HepG2 (cell line): ENCODE measurements around the gene PIKFYVE. TPM values are rescaled to one million over a fixed set of nuclear protein-coding genes. Genes with fewer than 3 reads are reported as not detected.
A peak's percentile ranks its signal among the peaks of the same experiment; 100 is the strongest.

ENCODE experiments used
- ARNT2 ChIP-seq: sonication (generic); formaldehyde crosslinking; IDR thresholded peaks from 2 replicates; pipeline ENCODE4 v1.8.0; 2022; ENCODE audit warnings: mild to moderate bottlenecking, low read depth, missing genetic modification reagents, moderate library complexity
- ATM ChIP-seq: fragments of 450-650 bp; IDR thresholded peaks from 2 replicates; pipeline ENCODE4 v1.7.1; 2017; ENCODE audit warnings: mild to moderate bottlenecking, borderline replicate concordance
- CBX5 ChIP-seq: sonication (generic); formaldehyde crosslinking; IDR thresholded peaks from 2 replicates; pipeline ENCODE4 v1.4.0; 2020; ENCODE audit warnings: missing genetic modification reagents, borderline replicate concordance
- FLYWCH1 ChIP-seq: sonication (generic); formaldehyde crosslinking; IDR thresholded peaks from 2 replicates; pipeline ENCODE4 v1.8.1; 2023; ENCODE audit warnings: mild to moderate bottlenecking, missing genetic modification reagents
- HMG20A ChIP-seq: IDR thresholded peaks from 2 replicates; pipeline ENCODE4 v1.6.1; 2016; ENCODE audit warnings: borderline replicate concordance
- HNF4A ChIP-seq: sonication (generic); formaldehyde crosslinking; IDR thresholded peaks from 2 replicates; pipeline ENCODE4 v1.4.0; 2020; ENCODE audit warnings: missing genetic modification reagents
- ISL2 ChIP-seq: sonication (generic); formaldehyde crosslinking; IDR thresholded peaks from 2 replicates; pipeline ENCODE4 v1.5.0; 2020; ENCODE audit warnings: missing genetic modification reagents
- KLF12 ChIP-seq: sonication (generic); formaldehyde crosslinking; IDR thresholded peaks from 2 replicates; pipeline ENCODE4 v1.4.0; 2020; ENCODE audit warnings: missing genetic modification reagents, borderline replicate concordance
- RCOR2 ChIP-seq: IDR thresholded peaks from 2 replicates; pipeline ENCODE4 v1.6.1; 2016; ENCODE audit warnings: missing biosample characterization, missing genetic modification reagents
- SKI ChIP-seq: fragments of 450-650 bp; IDR thresholded peaks from one replicate; pipeline ENCODE4 v1.6.1; 2018; ENCODE audit warnings: mild to moderate bottlenecking; ENCODE audit not compliant: partially characterized antibody
- SP1 ChIP-seq, 2 experiments: fragments of 450-650 bp in 1 of 2; sonication (generic) in 1 of 2; formaldehyde crosslinking in 1 of 2; IDR thresholded peaks; 2 replicates each; pipeline versions ENCODE4 v1.4.0 to v1.6.1; 2016 to 2020; ENCODE audit warnings: missing genetic modification reagents in 1 of 2
- TP53 ChIP-seq: sonication (generic); formaldehyde crosslinking; conservative IDR thresholded peaks from 2 replicates; pipeline ENCODE4 v1.4.0; 2020; ENCODE audit warnings: missing genetic modification reagents
- YEATS2 ChIP-seq: sonication (generic); formaldehyde crosslinking; IDR thresholded peaks from 2 replicates; pipeline ENCODE4 v1.4.0; 2020; ENCODE audit warnings: missing genetic modification reagents, borderline replicate concordance
- YEATS4 ChIP-seq: sonication (generic); formaldehyde crosslinking; IDR thresholded peaks from 2 replicates; pipeline ENCODE4 v1.4.0; 2020; ENCODE audit warnings: missing genetic modification reagents, borderline replicate concordance
- ZNF510 ChIP-seq: sonication (generic); formaldehyde crosslinking; IDR thresholded peaks from 2 replicates; pipeline ENCODE4 v1.4.0; 2020; ENCODE audit warnings: low read depth, mild to moderate bottlenecking, missing genetic modification reagents
- ZNF772 ChIP-seq: sonication (generic); formaldehyde crosslinking; IDR thresholded peaks from 2 replicates; pipeline ENCODE4 v1.5.0; 2020; ENCODE audit warnings: mild to moderate bottlenecking, missing genetic modification reagents
- ZSCAN12 ChIP-seq: sonication (generic); formaldehyde crosslinking; IDR thresholded peaks from 2 replicates; pipeline ENCODE4 v1.9.0; 2021; ENCODE audit warnings: mild to moderate bottlenecking, missing genetic modification reagents
- polyA plus RNA-seq, 8 experiments: library from polyadenylated mRNA; depleted of rRNA in 3 of 8; stranded (reverse) in 7 of 8; unstranded in 1 of 8; fragments of >200 nt; fragmentation: Illumina TruSeq in 4 of 8; extraction: Trizol in 4 of 8; gene quantifications; 2 replicates each; pipeline versions ENCODE4 v1.2.1 to v1.2.3, GENCODE V29; 2011 to 2016; ENCODE audit warnings: low read depth in 4 of 8, missing spikeins in 1 of 8, mixed read lengths in 1 of 8; ENCODE audit not compliant: insufficient read depth in 1 of 8
- total RNA-seq, 5 experiments: library from RNA; depleted of rRNA; stranded (reverse); fragments of >200 nt; fragmentation: Illumina TruSeq; extraction: Trizol; gene quantifications; 2 replicates each; pipeline ENCODE4 v1.2.3, GENCODE V29; 2016; ENCODE audit warnings: low read depth in 1 of 5
- TF ChIP-seq, protein P1 (sequence below): IDR thresholded peaks from 2 replicates; pipeline ENCODE4 v1.4.0; 2020; ENCODE audit warnings: mild to moderate bottlenecking, missing genetic modification reagents
- TF ChIP-seq, protein P2 (sequence below): sonication (generic); formaldehyde crosslinking; IDR thresholded peaks from 2 replicates; pipeline ENCODE4 v1.4.0; 2020; ENCODE audit warnings: missing genetic modification reagents
- TF ChIP-seq, protein P3 (sequence below): fragments of 450-650 bp; IDR thresholded peaks from 2 replicates; pipeline ENCODE4 v1.6.1; 2017
- TF ChIP-seq, protein P4 (sequence below): sonication (generic); formaldehyde crosslinking; IDR thresholded peaks from 2 replicates; pipeline ENCODE4 v1.9.0; 2021; ENCODE audit warnings: missing genetic modification reagents, borderline replicate concordance
- TF ChIP-seq, protein P5 (sequence below): sonication (generic); formaldehyde crosslinking; IDR thresholded peaks from 2 replicates; pipeline ENCODE4 v1.4.0; 2020; ENCODE audit warnings: missing genetic modification reagents, borderline replicate concordance

Gene PIKFYVE
- total and polyA plus RNA-seq, 2 of the 13 experiments (the other 11 are each of a cell fraction or from before 2014, with no cell fraction given): 20.2 to 21.7 TPM

DNA sequence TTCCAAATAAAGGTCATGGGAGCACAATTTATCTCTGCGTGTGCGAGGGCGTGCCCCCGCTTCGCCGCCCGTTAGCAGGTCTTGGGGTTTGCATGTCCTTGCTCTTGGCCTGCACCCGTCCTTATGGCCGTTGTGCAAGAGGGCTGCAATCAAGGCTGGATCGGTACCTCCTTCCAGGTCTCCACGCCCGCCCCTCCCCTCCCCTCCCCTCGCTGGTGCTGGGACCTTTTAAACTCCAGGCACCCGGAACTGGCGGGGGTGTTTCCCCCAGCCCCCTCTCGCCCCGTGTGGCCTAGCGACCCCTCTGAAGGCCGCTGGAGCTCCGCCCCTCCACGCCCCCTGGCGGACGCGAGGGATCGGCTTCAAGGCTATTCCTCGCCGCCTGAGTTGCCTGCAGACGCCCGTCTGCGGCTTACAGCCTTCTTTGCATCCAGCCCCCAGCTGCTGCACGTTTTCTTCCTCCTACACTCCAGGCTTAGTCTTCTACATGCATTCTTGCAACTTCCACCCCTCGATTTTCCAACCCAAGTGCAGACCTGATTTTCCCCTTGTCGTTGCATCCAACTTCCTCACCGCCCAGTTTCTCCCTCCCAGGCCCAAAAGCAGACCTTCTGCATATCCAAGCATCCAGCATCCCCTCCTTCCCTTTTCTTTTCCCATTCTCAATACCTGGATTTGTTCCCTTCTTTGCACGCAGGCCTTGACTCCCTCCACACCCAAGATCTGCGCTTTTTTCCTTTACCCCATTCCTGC is 11.8 kb upstream of the PIKFYVE start (continued):
- TF ChIP-seq, protein P1, sequence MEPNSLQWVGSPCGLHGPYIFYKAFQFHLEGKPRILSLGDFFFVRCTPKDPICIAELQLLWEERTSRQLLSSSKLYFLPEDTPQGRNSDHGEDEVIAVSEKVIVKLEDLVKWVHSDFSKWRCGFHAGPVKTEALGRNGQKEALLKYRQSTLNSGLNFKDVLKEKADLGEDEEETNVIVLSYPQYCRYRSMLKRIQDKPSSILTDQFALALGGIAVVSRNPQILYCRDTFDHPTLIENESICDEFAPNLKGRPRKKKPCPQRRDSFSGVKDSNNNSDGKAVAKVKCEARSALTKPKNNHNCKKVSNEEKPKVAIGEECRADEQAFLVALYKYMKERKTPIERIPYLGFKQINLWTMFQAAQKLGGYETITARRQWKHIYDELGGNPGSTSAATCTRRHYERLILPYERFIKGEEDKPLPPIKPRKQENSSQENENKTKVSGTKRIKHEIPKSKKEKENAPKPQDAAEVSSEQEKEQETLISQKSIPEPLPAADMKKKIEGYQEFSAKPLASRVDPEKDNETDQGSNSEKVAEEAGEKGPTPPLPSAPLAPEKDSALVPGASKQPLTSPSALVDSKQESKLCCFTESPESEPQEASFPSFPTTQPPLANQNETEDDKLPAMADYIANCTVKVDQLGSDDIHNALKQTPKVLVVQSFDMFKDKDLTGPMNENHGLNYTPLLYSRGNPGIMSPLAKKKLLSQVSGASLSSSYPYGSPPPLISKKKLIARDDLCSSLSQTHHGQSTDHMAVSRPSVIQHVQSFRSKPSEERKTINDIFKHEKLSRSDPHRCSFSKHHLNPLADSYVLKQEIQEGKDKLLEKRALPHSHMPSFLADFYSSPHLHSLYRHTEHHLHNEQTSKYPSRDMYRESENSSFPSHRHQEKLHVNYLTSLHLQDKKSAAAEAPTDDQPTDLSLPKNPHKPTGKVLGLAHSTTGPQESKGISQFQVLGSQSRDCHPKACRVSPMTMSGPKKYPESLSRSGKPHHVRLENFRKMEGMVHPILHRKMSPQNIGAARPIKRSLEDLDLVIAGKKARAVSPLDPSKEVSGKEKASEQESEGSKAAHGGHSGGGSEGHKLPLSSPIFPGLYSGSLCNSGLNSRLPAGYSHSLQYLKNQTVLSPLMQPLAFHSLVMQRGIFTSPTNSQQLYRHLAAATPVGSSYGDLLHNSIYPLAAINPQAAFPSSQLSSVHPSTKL (CRISPR knock-in tag): peak; percentile 96
- TF ChIP-seq, protein P2, sequence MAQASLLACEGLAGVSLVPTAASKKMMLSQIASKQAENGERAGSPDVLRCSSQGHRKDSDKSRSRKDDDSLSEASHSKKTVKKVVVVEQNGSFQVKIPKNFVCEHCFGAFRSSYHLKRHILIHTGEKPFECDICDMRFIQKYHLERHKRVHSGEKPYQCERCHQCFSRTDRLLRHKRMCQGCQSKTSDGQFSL (CRISPR knock-in tag): peak; percentile 72; the same call in 1 of the 2 replicates
- TF ChIP-seq SKI (peak; percentile 62), HNF4A (CRISPR knock-in tag) (peak; percentile 99), RCOR2 (CRISPR knock-in tag) (peak; percentile 91; the same call in 1 of the 2 replicates), ARNT2 (peak; percentile 90), ZNF772 (no peak; the same call in 1 of the 2 replicates), ATM (no peak), YEATS4 (CRISPR knock-in tag) (peak; percentile 90), HMG20A (CRISPR knock-in tag) (peak; percentile 74), FLYWCH1 (CRISPR knock-in tag) (no peak), YEATS2 (CRISPR knock-in tag) (no peak), ZNF510 (peak; percentile 78; the same call in 1 of the 2 replicates), KLF12 (CRISPR knock-in tag) (peak; percentile 88), CBX5 (CRISPR knock-in tag) (peak; percentile 79; the same call in 1 of the 2 replicates), ISL2 (CRISPR knock-in tag) (peak; percentile 93), TP53 (CRISPR knock-in tag) (0 out of 2 replicates have a peak, but pooled peaks have one; percentile 29), ZSCAN12 (CRISPR knock-in tag) (no peak), SP1 (IDR thresholded peaks at IDR 0.05) (no peak), SP1 (CRISPR knock-in tag; IDR thresholded peaks at IDR 0.05) (peak; percentile 83)
- TF ChIP-seq, protein P3, sequence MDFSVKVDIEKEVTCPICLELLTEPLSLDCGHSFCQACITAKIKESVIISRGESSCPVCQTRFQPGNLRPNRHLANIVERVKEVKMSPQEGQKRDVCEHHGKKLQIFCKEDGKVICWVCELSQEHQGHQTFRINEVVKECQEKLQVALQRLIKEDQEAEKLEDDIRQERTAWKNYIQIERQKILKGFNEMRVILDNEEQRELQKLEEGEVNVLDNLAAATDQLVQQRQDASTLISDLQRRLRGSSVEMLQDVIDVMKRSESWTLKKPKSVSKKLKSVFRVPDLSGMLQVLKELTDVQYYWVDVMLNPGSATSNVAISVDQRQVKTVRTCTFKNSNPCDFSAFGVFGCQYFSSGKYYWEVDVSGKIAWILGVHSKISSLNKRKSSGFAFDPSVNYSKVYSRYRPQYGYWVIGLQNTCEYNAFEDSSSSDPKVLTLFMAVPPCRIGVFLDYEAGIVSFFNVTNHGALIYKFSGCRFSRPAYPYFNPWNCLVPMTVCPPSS: no peak
- TF ChIP-seq, protein P4, sequence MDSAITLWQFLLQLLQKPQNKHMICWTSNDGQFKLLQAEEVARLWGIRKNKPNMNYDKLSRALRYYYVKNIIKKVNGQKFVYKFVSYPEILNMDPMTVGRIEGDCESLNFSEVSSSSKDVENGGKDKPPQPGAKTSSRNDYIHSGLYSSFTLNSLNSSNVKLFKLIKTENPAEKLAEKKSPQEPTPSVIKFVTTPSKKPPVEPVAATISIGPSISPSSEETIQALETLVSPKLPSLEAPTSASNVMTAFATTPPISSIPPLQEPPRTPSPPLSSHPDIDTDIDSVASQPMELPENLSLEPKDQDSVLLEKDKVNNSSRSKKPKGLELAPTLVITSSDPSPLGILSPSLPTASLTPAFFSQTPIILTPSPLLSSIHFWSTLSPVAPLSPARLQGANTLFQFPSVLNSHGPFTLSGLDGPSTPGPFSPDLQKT (CRISPR knock-in tag): no peak
- TF ChIP-seq, protein P5, sequence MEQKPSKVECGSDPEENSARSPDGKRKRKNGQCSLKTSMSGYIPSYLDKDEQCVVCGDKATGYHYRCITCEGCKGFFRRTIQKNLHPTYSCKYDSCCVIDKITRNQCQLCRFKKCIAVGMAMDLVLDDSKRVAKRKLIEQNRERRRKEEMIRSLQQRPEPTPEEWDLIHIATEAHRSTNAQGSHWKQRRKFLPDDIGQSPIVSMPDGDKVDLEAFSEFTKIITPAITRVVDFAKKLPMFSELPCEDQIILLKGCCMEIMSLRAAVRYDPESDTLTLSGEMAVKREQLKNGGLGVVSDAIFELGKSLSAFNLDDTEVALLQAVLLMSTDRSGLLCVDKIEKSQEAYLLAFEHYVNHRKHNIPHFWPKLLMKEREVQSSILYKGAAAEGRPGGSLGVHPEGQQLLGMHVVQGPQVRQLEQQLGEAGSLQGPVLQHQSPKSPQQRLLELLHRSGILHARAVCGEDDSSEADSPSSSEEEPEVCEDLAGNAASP: peak; percentile 88; the same call in 1 of the 2 replicates
